Activated gamma-delta T cell treated with anti-CD3 and anti-CD28 coated beads, Interleukin-2, amount 50 U/mL, for 16 hours (primary cell): Measurements from ENCODE around the gene PLBD2.
A peak's percentile ranks its signal among the peaks of the same experiment; 100 is the strongest.

Source experiments
- DNase-seq: peaks from one replicate; pipeline ENCODE4 v3.0.0-alpha.2; 2020; ENCODE audit warnings: low read depth

PLBD2 gene

GRCh38 chr12:113416091-113416754 is 57.8 kb downstream of the PLBD2 start:
- DNase-seq: no peak

GRCh38 chr12:113418213-113418879 is 60.0 kb downstream of the PLBD2 start:
- DNase-seq: no peak

GRCh38 chr12:113420996-113421595 is 62.7 kb downstream of the PLBD2 start:
- DNase-seq: no peak

- DNase-seq: no peak
Measured at GRCh38 chr12:113422030-113422885, 63.9 kb downstream of the PLBD2 start, which contains the start of gene SDSL. SDSL (plus strand) TSS chr12:113422380; CDS start chr12:113427983, 5,603 bp downstream.

GRCh38 chr12:113422886-113423669 is 64.7 kb downstream of the PLBD2 start:
- no peak for DNase-seq

- no peak for DNase-seq
Measured at GRCh38 chr12:113424456-113424855, 66.1 kb downstream of the PLBD2 start.

GRCh38 chr12:113424915-113425823 is 66.8 kb downstream of the PLBD2 start:
- DNase-seq: peak; percentile 17

GRCh38 chr12:113425960-113426453 is 67.6 kb downstream of the PLBD2 start:
- DNase-seq: no peak

GRCh38 chr12:113427882-113428281 is 69.5 kb downstream of the PLBD2 start:
- DNase-seq: no peak

GRCh38 chr12:113428482-113428881 is 70.1 kb downstream of the PLBD2 start:
- DNase-seq: no peak

- DNase-seq: no peak
Measured at GRCh38 chr12:113432986-113433385, 74.6 kb downstream of the PLBD2 start.

GRCh38 chr12:113435367-113435766 is 77.0 kb downstream of the PLBD2 start:
- no peak for DNase-seq

GRCh38 chr12:113436586-113436985 is 78.2 kb downstream of the PLBD2 start:
- no peak for DNase-seq

GRCh38 chr12:113436993-113437728 is 78.8 kb downstream of the PLBD2 start:
- DNase-seq: no peak

GRCh38 chr12:113437729-113438100 is 79.3 kb downstream of the PLBD2 start:
- DNase-seq: no peak

- no peak for DNase-seq
Measured at GRCh38 chr12:113438523-113439300, 80.3 kb downstream of the PLBD2 start.

- no peak for DNase-seq
Measured at GRCh38 chr12:113439301-113439597, 80.9 kb downstream of the PLBD2 start.

- no peak for DNase-seq
Measured at GRCh38 chr12:113439606-113440030, 81.2 kb downstream of the PLBD2 start.

GRCh38 chr12:113440336-113440735 is 81.9 kb downstream of the PLBD2 start:
- DNase-seq: no peak
